ENCODE data around the gene CD68.
"Not testable (repeated sequence)": the region's sequence is repeated elsewhere in the genome, so short reads cannot be mapped to it uniquely, and the experiment has no call there.

CD68 gene

DNA sequence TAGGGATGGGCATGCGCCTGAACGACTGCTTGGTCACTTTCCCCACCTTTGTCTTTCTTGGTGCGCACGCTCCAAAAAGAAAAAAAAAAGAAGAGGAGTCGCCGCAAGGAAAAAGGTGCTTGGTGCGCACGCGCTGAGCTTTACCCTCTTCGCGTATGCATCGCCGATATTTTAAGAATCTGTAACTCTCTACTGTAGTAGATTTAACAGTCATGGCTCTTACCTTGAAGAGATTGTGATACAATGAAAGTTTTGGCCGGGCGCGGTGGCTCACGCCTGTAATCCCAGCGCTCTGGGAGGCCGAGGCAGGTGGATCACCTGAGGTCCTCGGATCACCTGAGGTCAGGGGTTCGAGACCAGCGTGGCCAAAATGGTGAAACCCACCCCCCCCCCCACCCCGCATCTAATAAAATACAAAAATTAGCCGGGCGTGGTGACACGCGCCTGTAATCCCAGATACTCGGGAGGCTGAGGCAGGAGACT, 35.9 kb downstream of the CD68 start:
- no peak for DNase-seq

DNA sequence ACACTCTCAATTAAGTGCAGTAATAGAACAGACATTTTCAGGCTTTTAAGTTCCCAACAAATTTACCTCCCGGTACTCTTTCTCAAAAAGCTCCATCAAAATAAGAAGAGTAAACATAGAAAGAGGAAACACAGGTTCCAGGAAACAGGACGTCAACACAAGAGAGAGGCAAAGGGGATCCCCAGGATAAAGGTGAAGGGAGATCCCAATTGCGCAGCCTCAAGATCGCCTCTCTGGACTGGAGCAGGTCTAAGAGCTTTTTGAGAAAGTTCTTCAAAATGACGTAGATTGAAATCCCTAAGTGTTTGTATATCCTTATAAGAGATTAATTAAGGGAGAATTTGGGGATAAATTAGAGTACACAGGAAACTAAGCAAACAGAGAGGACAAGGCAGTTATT, 39.2 kb downstream of the CD68 start:
- no peak for DNase-seq

DNA sequence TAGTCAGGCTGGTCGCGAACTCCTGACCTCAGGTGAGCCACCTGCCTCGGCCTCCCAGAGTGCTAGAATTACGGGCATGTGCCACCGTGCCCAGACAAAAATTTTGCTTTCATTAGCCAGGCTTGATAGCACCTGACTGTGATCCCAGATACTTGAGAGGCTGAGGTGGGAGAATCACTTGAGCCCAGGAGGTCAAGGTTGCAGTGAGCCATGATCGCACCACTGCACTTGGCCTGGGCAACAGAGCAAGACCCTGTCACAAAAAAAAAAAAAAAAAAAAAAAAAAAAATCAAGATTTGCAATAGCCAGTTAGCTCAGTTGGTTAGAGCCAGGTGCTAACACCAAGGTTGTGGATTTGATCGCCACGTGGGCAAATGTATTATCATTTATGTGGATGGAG, 41.4 kb downstream of the CD68 start:
- no peak for DNase-seq

DNA sequence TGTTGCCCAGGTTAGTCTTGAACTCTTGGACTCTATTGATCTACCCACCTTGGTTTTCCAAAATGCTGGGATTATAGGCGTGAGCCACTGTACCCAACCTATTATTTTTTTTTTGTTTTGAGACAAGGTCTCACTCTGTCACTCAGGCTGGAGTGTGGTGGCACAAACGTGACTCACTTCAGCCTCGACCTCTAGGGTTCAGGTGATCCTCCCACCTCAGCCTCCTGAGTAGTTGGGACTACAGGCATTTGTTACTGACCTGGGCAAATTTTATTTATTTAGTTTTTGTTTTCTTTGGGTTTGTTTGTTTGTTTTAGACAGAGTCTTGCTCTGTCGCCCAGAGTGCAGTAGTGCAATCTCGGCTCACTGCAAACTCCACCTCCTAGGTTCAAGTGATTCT, 44.2 kb downstream of the CD68 start:
- DNase-seq, result no peak

DNA sequence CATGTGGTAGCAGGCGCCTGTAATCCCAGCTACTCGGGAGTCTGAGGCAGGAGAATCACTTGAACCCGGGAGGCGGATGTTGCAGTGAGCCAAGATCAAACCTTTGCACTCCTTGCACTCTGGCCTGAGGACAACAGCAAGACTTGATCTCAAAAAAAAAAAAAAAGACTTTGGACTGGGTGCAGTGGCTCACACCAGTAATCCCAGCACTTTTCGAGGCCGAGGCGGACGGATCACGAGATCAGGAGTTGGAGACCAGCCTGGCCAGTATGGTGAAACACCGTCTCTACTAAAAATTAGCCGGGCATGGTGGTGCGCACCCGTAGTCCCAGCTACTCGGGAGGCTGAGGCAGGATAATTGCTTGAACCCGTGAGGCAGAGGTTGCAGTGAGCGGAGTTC, 46.3 kb downstream of the CD68 start:
- DNase-seq, result not testable (repeated sequence)

DNA sequence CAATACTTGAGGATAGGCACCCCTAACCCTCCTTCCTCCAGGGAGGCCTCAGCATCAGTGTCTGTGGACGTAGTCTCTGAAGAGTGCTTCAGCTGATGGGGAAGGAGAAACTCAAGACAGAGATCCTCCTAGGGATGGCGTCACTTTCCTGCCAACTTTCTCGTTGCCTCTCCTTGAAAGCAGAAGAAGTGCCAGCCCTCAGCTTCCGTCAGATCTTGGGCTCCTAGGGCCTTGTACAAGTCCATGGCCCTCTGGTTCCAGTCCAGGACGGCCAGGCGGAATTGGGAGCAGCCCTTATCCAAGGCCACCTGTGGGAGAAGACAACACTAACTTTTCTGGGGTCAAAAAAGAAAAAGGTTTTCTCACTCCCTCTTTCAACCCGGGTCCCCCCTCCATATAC, 46.9 kb downstream of the CD68 start:
- DNase-seq, result no peak

DNA sequence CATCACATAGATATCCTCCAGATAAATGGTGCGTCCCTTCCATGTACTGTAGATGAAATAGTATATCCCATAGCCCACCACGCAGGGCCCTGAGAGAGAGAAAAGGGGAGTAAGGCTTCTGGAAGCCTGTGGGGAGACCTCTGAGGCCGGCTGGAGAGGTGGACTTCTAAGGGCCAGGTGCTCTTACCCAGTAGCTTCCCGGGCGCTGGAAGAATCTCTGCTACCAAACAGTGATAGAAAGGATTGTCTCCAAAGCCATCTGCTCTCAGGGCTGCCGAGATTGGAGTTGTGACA, 47.5 kb downstream of the CD68 start:
- no peak for DNase-seq

DNA sequence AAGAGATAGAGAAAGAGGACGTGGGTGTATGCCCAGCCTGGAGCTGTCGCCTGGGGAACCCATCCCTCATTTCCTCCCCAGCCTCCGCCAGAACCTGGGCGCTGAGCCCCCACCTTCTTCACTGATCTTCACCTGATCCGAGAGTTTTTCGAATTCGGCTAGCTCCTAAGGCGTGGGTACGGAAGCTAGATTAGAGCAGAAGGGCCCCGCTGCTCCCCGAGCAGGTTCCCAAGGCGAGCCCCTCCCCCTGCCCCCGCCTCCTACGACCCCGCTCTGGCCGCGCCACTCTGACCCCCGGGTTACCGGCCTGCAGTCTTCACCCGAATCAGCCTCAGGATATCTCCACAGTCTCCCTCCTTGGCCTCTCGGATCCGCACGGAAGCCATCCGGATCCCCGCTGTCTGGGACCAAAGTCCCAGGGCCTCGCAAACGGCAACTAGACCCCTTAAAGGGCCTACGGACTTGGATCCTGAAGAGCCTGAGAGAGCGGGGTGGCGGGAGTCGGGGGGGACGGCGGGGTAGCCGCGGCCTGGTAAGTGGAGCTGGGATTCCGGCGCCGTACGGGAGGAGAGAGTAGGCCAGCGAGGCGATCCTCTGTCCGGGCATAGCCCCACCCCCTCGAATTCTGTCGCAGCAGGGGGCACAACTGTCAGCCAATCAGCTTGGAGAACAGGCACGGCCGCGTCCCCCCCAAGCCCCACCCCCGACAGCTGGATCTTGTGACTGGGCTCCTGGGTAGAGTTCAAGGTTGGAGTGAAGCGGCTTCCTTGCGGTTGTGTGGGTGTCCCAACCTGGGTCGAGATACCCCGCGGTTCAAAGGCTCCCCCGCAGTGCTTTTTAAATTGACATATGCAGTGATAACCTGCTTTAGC, 48.0 kb downstream of the CD68 start, which contains the start of gene SAT2:
TSS of gene SAT2 (minus strand) at position 572 of the 872 bp plus-strand sequence. CDS start at position 386, 186 bp downstream.
- DNase-seq, result peak; percentile 89

DNA sequence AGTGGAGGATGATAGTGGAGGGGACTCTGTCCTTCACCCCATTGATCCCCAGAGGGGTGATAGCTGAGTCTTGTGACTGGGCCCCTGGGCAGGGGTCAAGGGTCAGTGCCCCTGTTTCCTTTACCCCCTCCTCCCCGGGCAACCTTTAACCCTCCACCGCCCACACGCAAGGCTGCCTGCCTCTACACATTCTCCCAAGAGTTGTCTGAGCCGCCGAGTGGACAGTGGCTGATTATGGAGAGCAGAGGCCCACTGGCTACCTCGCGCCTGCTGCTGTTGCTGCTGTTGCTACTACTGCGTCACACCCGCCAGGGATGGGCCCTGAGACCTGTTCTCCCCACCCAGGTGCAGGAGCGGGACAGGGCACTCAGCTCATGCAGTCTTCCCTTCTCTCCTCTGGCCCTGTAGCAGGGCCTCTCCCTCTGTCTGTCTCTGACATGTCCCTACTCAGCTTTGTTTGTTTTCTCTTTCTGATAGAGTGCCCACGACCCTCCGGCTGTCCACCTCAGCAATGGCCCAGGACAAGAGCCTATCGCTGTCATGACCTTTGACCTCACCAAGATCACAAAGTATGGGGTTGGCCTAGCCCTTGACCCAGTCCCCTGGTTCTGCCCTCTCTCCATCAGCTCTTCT, 50.6 kb downstream of the CD68 start, which contains the start of gene SHBG:
TSS of gene SHBG (plus strand) at position 197 of the 633 bp plus-strand sequence. CDS start at position 235, 38 bp downstream.
- no peak for DNase-seq
